Vagina (tissue), 2 donors: ENCODE data around the gene CHPF. TPM values are rescaled to one million over a fixed set of nuclear protein-coding genes. Genes with fewer than 3 reads are reported as not detected.
A peak's percentile ranks its signal among the peaks of the same experiment; 100 is the strongest.

Experiments
- DNase-seq, 2 donors: peaks; one replicate each; pipeline ENCODE4 v3.0.0-alpha.2; 2017; ENCODE audit errors: extremely low spot score in 2 of 2
- H3K27ac ChIP-seq: fragments of 200-600 bp; sonication (generic); one replicate; pipeline ENCODE4 v1.5.1; 2019
- H3K27me3 ChIP-seq: fragments of 200-600 bp; sonication (generic); one replicate; pipeline ENCODE4 v1.5.1; 2019
- H3K36me3 ChIP-seq, 2 donors: fragments of 200-600 bp; sonication (generic); one replicate each; pipeline ENCODE4 v1.5.1; 2017 to 2019
- H3K4me1 ChIP-seq: fragments of 200-600 bp; sonication (generic); one replicate; pipeline ENCODE4 v1.5.1; 2019
- H3K4me3 ChIP-seq, 2 donors: fragments of 200-600 bp; sonication (generic); 1 replicate in 1 of 2; 2 replicates in 1 of 2; pipeline ENCODE4 v1.5.1; 2016 to 2019
- H3K9me3 ChIP-seq: fragments of 200-600 bp; sonication (generic); one replicate; pipeline ENCODE4 v1.5.1; 2019
- CTCF ChIP-seq, 3 experiments: fragments of 450-650 bp in 2 of 3; fragments of 200-600 bp in 1 of 3; sonication (generic) in 1 of 3; IDR thresholded peaks; one replicate each; pipeline ENCODE4 v1.5.1; 2017 to 2019; ENCODE audit warnings: antibody characterized with exemption in 3 of 3, mild to moderate bottlenecking in 2 of 3, moderate library complexity in 2 of 3
- POLR2A ChIP-seq, 2 donors: fragments of 450-650 bp; IDR thresholded peaks; one replicate each; pipeline ENCODE4 v1.6.1; 2017; ENCODE audit warnings: antibody characterized with exemption in 2 of 2, mild to moderate bottlenecking in 2 of 2, moderate library complexity in 2 of 2
- POLR2AphosphoS5 ChIP-seq, 2 donors: sonication (generic); formaldehyde crosslinking; IDR thresholded peaks; one replicate each; pipeline ENCODE4 v1.9.0; 2017; ENCODE audit warnings: antibody characterized with exemption in 2 of 2, mild to moderate bottlenecking in 2 of 2, low read depth in 1 of 2; ENCODE audit not compliant: insufficient read depth in 1 of 2
- intact Hi-C: fragments of 100-400 bp; cut with DNase I; formaldehyde crosslinking; loops from one replicate; pipeline ENCODE4 v1.15.1; 2023
- total RNA-seq: library from RNA; depleted of rRNA; stranded (reverse); fragments of >200 nt; gene quantifications from one replicate; pipeline ENCODE4 v1.2.3, GENCODE V29; 2016

Gene CHPF
- total RNA-seq, 1 donor from 2014 or later = 41.5 TPM

- DNase-seq = no peak
- H3K4me1 ChIP-seq = peaks cover 32% of the 10 kb centered on the region
- no peaks in the 10 kb centered on the region for H3K27me3 ChIP-seq
- H3K9me3 ChIP-seq = no peaks in the 10 kb centered on the region
- intact Hi-C loops = no loop called here
- H3K36me3 ChIP-seq = no peaks in the 10 kb centered on the region
- no peak overlapping the region for H3K27ac ChIP-seq
- no peak overlapping the region for H3K4me3 ChIP-seq
- TF ChIP-seq POLR2A (IDR thresholded peaks at IDR 0.05) (no peak), CTCF (IDR thresholded peaks at IDR 0.05) (no peak)
These were observed 30.9 kb downstream of the CHPF start for GRCh38 chr2:219512524-219513216.

GRCh38 chr2:219511547-219512325, 31.9 kb downstream of the CHPF start:
- intact Hi-C loops = no loop called here
- Histone ChIP-seq H3K4me1 (peaks cover 27% of the 10 kb centered on the region), H3K27ac (no peak overlapping the region), H3K36me3 (peaks cover 0 to 5% of the 10 kb centered on the region in 2 donors), H3K9me3 (no peaks in the 10 kb centered on the region), H3K27me3 (no peaks in the 10 kb centered on the region), H3K4me3 (no peak overlapping the region)
- TF ChIP-seq CTCF (IDR thresholded peaks at IDR 0.05) = no peak
- no peak for DNase-seq

- Histone ChIP-seq H3K27ac (peak overlapping the region; percentile 24), H3K4me1 (peaks cover 27% of the 10 kb centered on the region), H3K4me3 (no peak overlapping the region), H3K9me3 (no peaks in the 10 kb centered on the region), H3K27me3 (no peaks in the 10 kb centered on the region), H3K36me3 (peaks cover 0 to 16% of the 10 kb centered on the region in 2 donors)
- TF ChIP-seq CTCF (IDR thresholded peaks at IDR 0.05) (no peak), POLR2A (IDR thresholded peaks at IDR 0.05) (no peak), POLR2AphosphoS5 (IDR thresholded peaks at IDR 0.05; ENCODE audit: insufficient read depth in 1 of 2, low read depth in 1 of 2) (no peak)
- DNase-seq = no peak
- intact Hi-C loops = no loop called here
These were observed 33.0 kb downstream of the CHPF start for GRCh38 chr2:219510512-219511135.

GRCh38 chr2:219509780-219510511, 33.7 kb downstream of the CHPF start:
- peaks cover 27% of the 10 kb centered on the region for H3K4me1 ChIP-seq
- peak overlapping the region; percentile 28 to 41 for H3K4me3 ChIP-seq
- intact Hi-C loops = no loop called here
- H3K36me3 ChIP-seq = peaks cover 0 to 20% of the 10 kb centered on the region in 2 donors
- no peaks in the 10 kb centered on the region for H3K27me3 ChIP-seq
- TF ChIP-seq POLR2AphosphoS5 (IDR thresholded peaks at IDR 0.05; ENCODE audit: insufficient read depth in 1 of 2, low read depth in 1 of 2) = no peak
- TF ChIP-seq POLR2A (IDR thresholded peaks at IDR 0.05) = no peak
- TF ChIP-seq CTCF (IDR thresholded peaks at IDR 0.05) = peak in 2 of 3 experiments; percentile 37 to 44
- no peaks in the 10 kb centered on the region for H3K9me3 ChIP-seq
- DNase-seq = no peak
- H3K27ac ChIP-seq = peak overlapping the region; percentile 24
